ENCODE results near the gene SRI. TPM values are rescaled to one million over a fixed set of nuclear protein-coding genes. Genes with fewer than 3 reads are reported as not detected.

Gene SRI
- total RNA-seq (2022; extraction: Qiagen RNA extraction), result 104 to 142 TPM (median 127 TPM) in 5 replicates

GRCh38 chr7:88219781-88220747 lies at the start of gene SRI:
SRI (minus strand) TSS chr7:88220038; CDS start chr7:88220026, 12 bp downstream.

Other genes starting within 250 kb of the SRI start
- 0.03 to 0.07 TPM (median 0.05 TPM) in 3 of 5 replicates, not detected in the others for gene STEAP4, start 86.9 kb upstream of the SRI start, total RNA-seq (2022; extraction: Qiagen RNA extraction)

All from A549 treated with Hydrocortisone at 1 μM for 4 hours (cell line).